IMR-90 (cell line): Measurements from ENCODE around the gene ZGRF1. TPM values are rescaled to one million over a fixed set of nuclear protein-coding genes. Genes with fewer than 3 reads are reported as not detected.

Experiments used
- ATAC-seq: fragments of 200-7000 bp; cut with Tn5 transposase; 2 replicates; pipeline ENCODE4 v1.9.1; 2020; ENCODE audit warnings: low read depth, mild to moderate bottlenecking, moderate library complexity
- BruUV-seq: library from RNA; stranded (reverse); fragments of 400-500 nt; replicated peaks from 2 replicates; lab custom pipeline; 2021; lab: Mats Ljungman, UMichigan
- CTCF ChIA-PET: fragments of 300-600 bp; formaldehyde crosslinking; extraction: SDS; loops from one replicate; lab custom pipeline; 2021; ENCODE audit warnings: antibody characterized with exemption; lab: Yijun Ruan, JAX
- POLR2A ChIA-PET: fragments of 300-600 bp; sonication (Branson Sonifier 250); formaldehyde crosslinking; loops from one replicate; lab custom pipeline; 2022; ENCODE audit warnings: antibody characterized with exemption; ENCODE audit not compliant: unreplicated experiment; lab: Charles Lee
- DNase-seq: peaks from one replicate; pipeline ENCODE4 v3.0.0; 2013
- H2AFZ ChIP-seq: replicated peaks from 2 replicates; pipeline ENCODE3; 2013; ENCODE audit warnings: low read length, mild to moderate bottlenecking; ENCODE audit not compliant: poor library complexity
- H2AK5ac ChIP-seq: 2 replicates; pipeline ENCODE4 v1.6.1; 2013; ENCODE audit warnings: low read depth, low read length, inconsistent platforms
- H2AK9ac ChIP-seq: replicated peaks from 2 replicates; pipeline ENCODE3; 2013; ENCODE audit warnings: mild to moderate bottlenecking, low read depth, low read length, moderate library complexity; ENCODE audit not compliant: poor library complexity
- H2BK120ac ChIP-seq: 2 replicates; pipeline ENCODE4 v1.6.1; 2013; ENCODE audit warnings: low read depth, low read length, inconsistent platforms
- H2BK15ac ChIP-seq: 3 replicates; pipeline ENCODE4 v1.6.1; 2013; ENCODE audit warnings: low read depth, low read length, inconsistent platforms
- H2BK20ac ChIP-seq: 2 replicates; pipeline ENCODE4 v1.6.1; 2013; ENCODE audit warnings: low read depth, mild to moderate bottlenecking, inconsistent platforms, low read length, moderate library complexity
- H2BK5ac ChIP-seq: 2 replicates; pipeline ENCODE4 v1.6.1; 2013; ENCODE audit warnings: mild to moderate bottlenecking, low read depth, low read length, inconsistent platforms; ENCODE audit not compliant: poor library complexity, severe bottlenecking
- H3K14ac ChIP-seq: replicated peaks from 2 replicates; pipeline ENCODE4 v1.6.1; 2013; ENCODE audit warnings: low read depth, low read length, inconsistent platforms
- H3K18ac ChIP-seq: 2 replicates; pipeline ENCODE4 v1.6.1; 2013; ENCODE audit warnings: low read depth, low read length, control low read depth
- H3K23ac ChIP-seq: 2 replicates; pipeline ENCODE4 v1.6.1; 2013; ENCODE audit warnings: low read depth, low read length, inconsistent platforms
- H3K27ac ChIP-seq: 2 replicates; pipeline ENCODE4 v1.5.1; 2013; ENCODE audit warnings: mild to moderate bottlenecking, control low read depth, low read length; ENCODE audit not compliant: insufficient read depth
- H3K27me3 ChIP-seq: 2 replicates; pipeline ENCODE4 v1.6.1; 2013; ENCODE audit warnings: low read length; ENCODE audit not compliant: control insufficient read depth, insufficient read depth
- H3K36me3 ChIP-seq: 2 replicates; pipeline ENCODE4 v1.6.1; 2013; ENCODE audit warnings: low read length, mixed read lengths; ENCODE audit not compliant: control insufficient read depth, insufficient read depth
- H3K4ac ChIP-seq: 2 replicates; pipeline ENCODE4 v1.6.1; 2013; ENCODE audit warnings: low read depth, low read length, inconsistent platforms
- H3K4me1 ChIP-seq: 2 replicates; pipeline ENCODE4 v1.6.1; 2013; ENCODE audit warnings: low read length, mixed read lengths; ENCODE audit not compliant: control insufficient read depth, insufficient read depth
- H3K4me2 ChIP-seq: 2 replicates; pipeline ENCODE4 v1.6.1; 2013; ENCODE audit warnings: low read depth, mild to moderate bottlenecking, control low read depth, low read length, moderate library complexity
- H3K4me3 ChIP-seq: 2 replicates; pipeline ENCODE4 v1.5.1; 2013; ENCODE audit warnings: low read depth, mild to moderate bottlenecking, control low read depth, low read length, moderate library complexity; ENCODE audit not compliant: insufficient read depth
- H3K56ac ChIP-seq: 2 replicates; pipeline ENCODE4 v1.6.1; 2013; ENCODE audit warnings: low read length, inconsistent platforms; ENCODE audit not compliant: insufficient read depth; ENCODE audit errors: extremely low read depth
- H3K79me1 ChIP-seq, 2 experiments: 2 replicates each; pipeline ENCODE4 v1.6.1; 2013; ENCODE audit warnings: low read length in 2 of 2, inconsistent platforms in 1 of 2, low read depth in 1 of 2
- H3K9ac ChIP-seq: 2 replicates; pipeline ENCODE4 v1.6.1; 2013; ENCODE audit warnings: low read depth, low read length, control low read depth
- H3K9me1 ChIP-seq: 2 replicates; pipeline ENCODE4 v1.6.1; 2013; ENCODE audit warnings: low read length, inconsistent platforms; ENCODE audit not compliant: insufficient read depth
- H3K9me3 ChIP-seq: 2 replicates; pipeline ENCODE4 v1.6.1; 2013; ENCODE audit warnings: low read length; ENCODE audit not compliant: control insufficient read depth, insufficient read depth
- H4K20me1 ChIP-seq: 2 replicates; pipeline ENCODE4 v1.6.1; 2013; ENCODE audit warnings: low read length, inconsistent platforms; ENCODE audit not compliant: insufficient read depth
- H4K5ac ChIP-seq: 2 replicates; pipeline ENCODE4 v1.6.1; 2013; ENCODE audit warnings: mild to moderate bottlenecking, low read depth, low read length, control low read depth
- H4K8ac ChIP-seq, 2 experiments: 2 replicates each; pipeline ENCODE4 v1.6.1; 2013; ENCODE audit warnings: low read depth in 2 of 2, low read length in 2 of 2, control low read depth in 1 of 2, inconsistent platforms in 1 of 2
- H4K91ac ChIP-seq: 2 replicates; pipeline ENCODE4 v1.6.1; 2013; ENCODE audit warnings: low read depth, low read length, inconsistent platforms; ENCODE audit not compliant: insufficient read depth
- BHLHE40 ChIP-seq: fragments of 150-350 bp; IDR thresholded peaks from 2 replicates; pipeline ENCODE4 v1.6.1; 2016; ENCODE audit warnings: mild to moderate bottlenecking, low read depth, low read length
- CEBPB ChIP-seq: IDR thresholded peaks from 2 replicates; pipeline ENCODE4 v1.6.1; 2012; ENCODE audit warnings: low read depth, low read length, improper control_type of control experiment
- CHD1 ChIP-seq: IDR thresholded peaks from 2 replicates; pipeline ENCODE4 v1.6.1; 2012; ENCODE audit warnings: low read depth, low read length, improper control_type of control experiment
- CTCF ChIP-seq: conservative IDR thresholded peaks from 2 replicates; pipeline ENCODE4 v1.5.1; 2012; ENCODE audit warnings: mild to moderate bottlenecking, low read depth, low read length, improper control_type of control experiment
- ELK1 ChIP-seq: fragments of 150-350 bp; IDR thresholded peaks from 2 replicates; pipeline ENCODE4 v1.6.1; 2016; ENCODE audit warnings: low read depth, mild to moderate bottlenecking, low read length, moderate library complexity, borderline replicate concordance
- FOS ChIP-seq: fragments of 150-350 bp; IDR thresholded peaks from 2 replicates; pipeline ENCODE4 v1.6.1; 2016; ENCODE audit warnings: low read depth, low read length
- MAZ ChIP-seq: IDR thresholded peaks from 2 replicates; pipeline ENCODE4 v1.6.1; 2012; ENCODE audit warnings: low read depth, mild to moderate bottlenecking, low read length, improper control_type of control experiment, moderate library complexity, borderline replicate concordance
- MXI1 ChIP-seq: IDR thresholded peaks from 2 replicates; pipeline ENCODE4 v1.6.1; 2012; ENCODE audit warnings: low read depth, mild to moderate bottlenecking, low read length, moderate library complexity, borderline replicate concordance
- NFE2L2 ChIP-seq: fragments of 150-350 bp; IDR thresholded peaks from 2 replicates; pipeline ENCODE4 v1.6.1; 2016; ENCODE audit warnings: low read depth, mild to moderate bottlenecking, low read length
- RAD21 ChIP-seq: IDR thresholded peaks from 2 replicates; pipeline ENCODE4 v1.6.1; 2012; ENCODE audit warnings: low read length, improper control_type of control experiment
- RCOR1 ChIP-seq: IDR thresholded peaks from 2 replicates; pipeline ENCODE4 v1.6.1; 2012; ENCODE audit warnings: mild to moderate bottlenecking, low read length, improper control_type of control experiment; ENCODE audit not compliant: insufficient replicate concordance
- USF2 ChIP-seq: fragments of 150-350 bp; IDR thresholded peaks from 2 replicates; pipeline ENCODE4 v1.6.1; 2017; ENCODE audit warnings: mild to moderate bottlenecking, antibody characterized with exemption, low read length, low read depth
- WGBS, 2 experiments: methylation state at CpG; one replicate each; pipeline versions ENCODE4 v1.1.5 to v1.1.7; 2013; ENCODE audit warnings: missing lambda C conversion rate in 2 of 2; ENCODE audit not compliant: insufficient read length in 1 of 2; ENCODE audit errors: extremely low coverage in 2 of 2; 5-methylcytosine and 5-hydroxymethylcytosine counted together
- dilution Hi-C: fragments of 300-500 bp; cut with HindIII; formaldehyde crosslinking; loops from one replicate; pipeline ENCODE4 v1.14.3; 2018; ENCODE audit warnings: low sequenced_read_pairs; ENCODE audit not compliant: unreplicated experiment
- in situ Hi-C: fragments of 300-500 bp; cut with MboI; formaldehyde crosslinking; loops from 3 replicates; pipeline ENCODE4 v1.14.3; 2019; ENCODE audit warnings: low sequenced_read_pairs, inconsistent platforms, mixed read lengths
- intact Hi-C: fragments of 100-400 bp; cut with micrococcal nuclease; formaldehyde crosslinking; loops from 2 replicates; pipeline ENCODE4 v1.10.0; 2022
- polyA plus RNA-seq, 3 experiments: library from polyadenylated mRNA; depleted of rRNA; stranded (reverse); fragments of >200 nt; gene quantifications; 2 replicates each; pipeline ENCODE4 v1.2.3, GENCODE V29; 2012; ENCODE audit warnings: low replicate concordance in 1 of 3
- total RNA-seq: library from RNA; depleted of rRNA; stranded (reverse); fragments of >200 nt; gene quantifications from 2 replicates; pipeline ENCODE4 v1.2.3, GENCODE V29; 2012

Gene ZGRF1
- total and polyA plus RNA-seq, 2 of the 4 experiments (the other 2 are of a cell fraction) = 2.8 to 5.6 TPM

- Histone ChIP-seq H3K9me3 (no peaks in the 10 kb centered on the region), H3K18ac (no peak overlapping the region), H3K14ac (no peak overlapping the region), H3K27me3 (no peaks in the 10 kb centered on the region), H2BK5ac (no peak overlapping the region), H2AFZ (no peak overlapping the region), H4K5ac (no peak overlapping the region), H3K9ac (no peak overlapping the region), H3K36me3 (no peaks in the 10 kb centered on the region), H2BK20ac (no peak overlapping the region), H3K4ac (no peak overlapping the region), H2BK15ac (no peak overlapping the region), H2AK5ac (no peak overlapping the region), H2BK120ac (no peak overlapping the region), H3K4me1 (no peaks in the 10 kb centered on the region), H4K8ac (no peak overlapping the region), H3K56ac (no peak overlapping the region), H3K4me3 (no peak overlapping the region), H3K23ac (no peak overlapping the region), H2AK9ac (no peak overlapping the region), H3K27ac (no peak overlapping the region), H3K4me2 (no peak overlapping the region), H4K91ac (no peak overlapping the region), H3K9me1 (no peaks in the 10 kb centered on the region), H3K79me1 (no peaks in the 10 kb centered on the region), H4K20me1 (no peaks in the 10 kb centered on the region)
- peak; percentile 6 for DNase-seq
- CTCF ChIA-PET = interaction anchor here (0.7 kb wide), 1 partner anchor 101 kb away, joined by 3 read pairs; no protein-coding TSS in a partner anchor
- dilution Hi-C loops (no loop called here), intact Hi-C loops (no loop called here), in situ Hi-C loops (no loop called here)
- POLR2A ChIA-PET = no interaction called here
- TF ChIP-seq NFE2L2 = no peak
- no peak for TF ChIP-seq CTCF
- no peak for TF ChIP-seq ELK1
- no peak for TF ChIP-seq MXI1
- TF ChIP-seq BHLHE40 = no peak
- no peak for TF ChIP-seq FOS
- no peak for TF ChIP-seq CEBPB
- no peak for TF ChIP-seq RAD21
- no peak for TF ChIP-seq RCOR1
- no peak for TF ChIP-seq USF2
- no peak for TF ChIP-seq MAZ
- TF ChIP-seq CHD1 = no peak
- BruUV-seq = no TSS peak
- no CpG with 5 or more reads among the region's 2 CpGs for WGBS, 2 experiments
- ATAC-seq = no peak
These were observed 27.9 kb upstream of the ZGRF1 start for GRCh38 chr4:112664611-112665010.
